Hepatocyte (in vitro differentiated cells): Measurements from ENCODE around the gene ADCY2. TPM values are rescaled to one million over a fixed set of nuclear protein-coding genes. Genes with fewer than 3 reads are reported as not detected.

Source experiments
- DNase-seq: peaks from one replicate; pipeline ENCODE4 v3.0.0-alpha.2; 2016; ENCODE audit warnings: low spot score
- H2AFZ ChIP-seq: fragments of 200-600 bp; sonication (generic); 2 replicates; pipeline ENCODE4 v1.6.0; 2016; ENCODE audit warnings: antibody characterized with exemption, mild to moderate bottlenecking
- H3K27ac ChIP-seq: fragments of 200-600 bp; sonication (generic); 2 replicates; pipeline ENCODE4 v1.5.1; 2016; ENCODE audit warnings: mild to moderate bottlenecking
- H3K27me3 ChIP-seq: fragments of 200-600 bp; sonication (generic); 2 replicates; pipeline ENCODE4 v1.6.1; 2016
- H3K36me3 ChIP-seq: fragments of 200-600 bp; sonication (generic); replicated peaks from 2 replicates; pipeline ENCODE4 v1.5.1; 2016; ENCODE audit warnings: low read depth; ENCODE audit not compliant: insufficient read depth
- H3K4me1 ChIP-seq: fragments of 200-600 bp; sonication (generic); 2 replicates; pipeline ENCODE4 v1.5.1; 2016; ENCODE audit warnings: mild to moderate bottlenecking, moderate library complexity; ENCODE audit not compliant: insufficient read depth
- H3K4me2 ChIP-seq: fragments of 200-600 bp; sonication (generic); 2 replicates; pipeline ENCODE4 v1.6.0; 2016
- H3K4me3 ChIP-seq: fragments of 200-600 bp; sonication (generic); 2 replicates; pipeline ENCODE4 v1.5.1; 2016; ENCODE audit warnings: mild to moderate bottlenecking
- H3K79me2 ChIP-seq: fragments of 200-600 bp; sonication (generic); 2 replicates; pipeline ENCODE4 v1.6.0; 2017; ENCODE audit warnings: mild to moderate bottlenecking
- H3K9me2 ChIP-seq: fragments of 200-600 bp; sonication (generic); replicated peaks from 2 replicates; pipeline ENCODE4 v1.6.0; 2017; ENCODE audit warnings: mild to moderate bottlenecking; ENCODE audit not compliant: insufficient read depth
- H3K9me3 ChIP-seq: fragments of 200-600 bp; sonication (generic); 2 replicates; pipeline ENCODE4 v1.5.1; 2016; ENCODE audit warnings: low read depth, mild to moderate bottlenecking
- H4K20me1 ChIP-seq: fragments of 200-600 bp; sonication (generic); 2 replicates; pipeline ENCODE4 v1.6.0; 2016; ENCODE audit warnings: mild to moderate bottlenecking; ENCODE audit not compliant: insufficient read depth, poor library complexity, severe bottlenecking
- CTCF ChIP-seq: fragments of 200-600 bp; sonication (generic); IDR thresholded peaks from 2 replicates; pipeline ENCODE4 v1.5.1; 2016; ENCODE audit warnings: antibody characterized with exemption, mild to moderate bottlenecking; ENCODE audit not compliant: poor library complexity
- EZH2 ChIP-seq: fragments of 200-600 bp; sonication (generic); IDR thresholded peaks from 2 replicates; pipeline ENCODE4 v1.6.1; 2016; ENCODE audit warnings: antibody characterized with exemption, mild to moderate bottlenecking, borderline replicate concordance
- EZH2phosphoT487 ChIP-seq: fragments of 200-600 bp; sonication (generic); IDR thresholded peaks from one replicate; pipeline ENCODE4 v1.6.1; 2018; ENCODE audit warnings: antibody characterized with exemption, mild to moderate bottlenecking, low read depth, moderate library complexity; ENCODE audit not compliant: unreplicated experiment, severe bottlenecking
- WGBS: methylation state at CpG from one replicate; pipeline ENCODE4 v1.1.6; 2016; ENCODE audit warnings: low lambda C conversion rate; ENCODE audit errors: missing lambda C conversion rate; 5-methylcytosine and 5-hydroxymethylcytosine counted together
- polyA plus RNA-seq: library from polyadenylated mRNA; unstranded; fragments of >200 nt; fragmentation: Nextera tagmentation; extraction: Ambion mirVana; gene quantifications from 2 replicates; pipeline ENCODE4 v1.2.1, GENCODE V29; 2016
- total RNA-seq: library from RNA; depleted of rRNA; stranded (reverse); fragments of >200 nt; gene quantifications from 2 replicates; pipeline ENCODE4 v1.2.3, GENCODE V29; 2014

Gene ADCY2
- total and polyA plus RNA-seq, 2 experiments from 2014 or later = 3.2 to 8.5 TPM

- DNase-seq = no peak
- Histone ChIP-seq H3K4me2 (no peak overlapping the region), H3K4me1 (no peaks in the 10 kb centered on the region), H2AFZ (no peak overlapping the region), H3K36me3 (no peaks in the 10 kb centered on the region), H3K79me2 (no peaks in the 10 kb centered on the region), H3K27me3 (no peaks in the 10 kb centered on the region), H4K20me1 (no peaks in the 10 kb centered on the region), H3K4me3 (no peak overlapping the region), H3K9me3 (no peaks in the 10 kb centered on the region), H3K9me2 (no peaks in the 10 kb centered on the region), H3K27ac (no peak overlapping the region)
- WGBS = 72% methylated on average over 2 of the region's 2 CpGs
- TF ChIP-seq EZH2 = no peak
- TF ChIP-seq EZH2phosphoT487 = no peak
- TF ChIP-seq CTCF = no peak
Observed at GRCh38 chr5:7813007-7813406, 417.1 kb downstream of the ADCY2 start.

- no peaks in the 10 kb centered on the region for H3K27me3 ChIP-seq
- H3K79me2 ChIP-seq = no peaks in the 10 kb centered on the region
- H3K36me3 ChIP-seq = no peaks in the 10 kb centered on the region
- 82% methylated on average over 3 of the region's 3 CpGs for WGBS
- no peaks in the 10 kb centered on the region for H3K4me1 ChIP-seq
- no peaks in the 10 kb centered on the region for H4K20me1 ChIP-seq
- no peak overlapping the region for H3K4me2 ChIP-seq
- no peak overlapping the region for H3K27ac ChIP-seq
- H2AFZ ChIP-seq = no peak overlapping the region
- DNase-seq = no peak
- H3K9me2 ChIP-seq = no peaks in the 10 kb centered on the region
- H3K4me3 ChIP-seq = no peak overlapping the region
- TF ChIP-seq EZH2 = no peak
- TF ChIP-seq CTCF = no peak
- no peak for TF ChIP-seq EZH2phosphoT487
- no peaks in the 10 kb centered on the region for H3K9me3 ChIP-seq
Observed at GRCh38 chr5:7813576-7813975, 417.6 kb downstream of the ADCY2 start.

- Histone ChIP-seq H3K27me3 (no peaks in the 10 kb centered on the region), H3K36me3 (no peaks in the 10 kb centered on the region), H2AFZ (no peak overlapping the region), H3K9me2 (no peaks in the 10 kb centered on the region), H3K4me3 (no peak overlapping the region), H3K4me2 (no peak overlapping the region), H3K27ac (no peak overlapping the region), H3K4me1 (no peaks in the 10 kb centered on the region), H4K20me1 (no peaks in the 10 kb centered on the region), H3K9me3 (no peaks in the 10 kb centered on the region), H3K79me2 (no peaks in the 10 kb centered on the region)
- no peak for DNase-seq
- no peak for TF ChIP-seq EZH2phosphoT487
- no peak for TF ChIP-seq CTCF
- no peak for TF ChIP-seq EZH2
- 96% methylated on average over 10 of the region's 10 CpGs for WGBS
Observed at GRCh38 chr5:7814816-7815215, 418.9 kb downstream of the ADCY2 start.
